ENCODE data around the gene TMEM238L. TPM values are rescaled to one million over a fixed set of nuclear protein-coding genes. Genes with fewer than 3 reads are reported as not detected.
A peak's percentile ranks its signal among the peaks of the same experiment; 100 is the strongest.

TMEM238L gene
- total and polyA plus RNA-seq, 9 donors: 0.09 to 0.35 (median 0.11) TPM; not detected in 4

GRCh38 chr17:10758062-10758461 is 45.8 kb downstream of the TMEM238L start:
- Histone ChIP-seq H3K27ac (ENCODE audit: low read length) (no peak overlapping the region), H3K36me3 (ENCODE audit: control insufficient read depth, insufficient read depth, low read length) (no peaks in the 10 kb centered on the region), H3K4me1 (ENCODE audit: control insufficient read depth, insufficient read depth, low read length) (peaks cover 24% of the 10 kb centered on the region), H3K4me3 (ENCODE audit: low read length) (no peak overlapping the region), H3K9me3 (replicated peaks; ENCODE audit: control insufficient read depth, low read depth, low read length) (no peaks in the 10 kb centered on the region), H3K27me3 (ENCODE audit: control insufficient read depth, insufficient read depth, low read length) (no peaks in the 10 kb centered on the region)
- no peak for DNase-seq
- WGBS (ENCODE audit: insufficient coverage): no CpG with 5 or more reads among the region's 6 CpGs

GRCh38 chr17:10757647-10758046 is 46.3 kb downstream of the TMEM238L start:
- H3K9me3 ChIP-seq (replicated peaks; ENCODE audit: control insufficient read depth, low read depth, low read length): no peaks in the 10 kb centered on the region
- peaks cover 24% of the 10 kb centered on the region for H3K4me1 ChIP-seq (ENCODE audit: control insufficient read depth, insufficient read depth, low read length)
- DNase-seq: no peak
- H3K36me3 ChIP-seq (ENCODE audit: control insufficient read depth, insufficient read depth, low read length): no peaks in the 10 kb centered on the region
- peak overlapping the region; percentile 49 for H3K27ac ChIP-seq (ENCODE audit: low read length)
- no peaks in the 10 kb centered on the region for H3K27me3 ChIP-seq (ENCODE audit: control insufficient read depth, insufficient read depth, low read length)
- no peak overlapping the region for H3K4me3 ChIP-seq (ENCODE audit: low read length)
- WGBS (ENCODE audit: insufficient coverage): 60% methylated on average over 2 of the region's 2 CpGs

DNA sequence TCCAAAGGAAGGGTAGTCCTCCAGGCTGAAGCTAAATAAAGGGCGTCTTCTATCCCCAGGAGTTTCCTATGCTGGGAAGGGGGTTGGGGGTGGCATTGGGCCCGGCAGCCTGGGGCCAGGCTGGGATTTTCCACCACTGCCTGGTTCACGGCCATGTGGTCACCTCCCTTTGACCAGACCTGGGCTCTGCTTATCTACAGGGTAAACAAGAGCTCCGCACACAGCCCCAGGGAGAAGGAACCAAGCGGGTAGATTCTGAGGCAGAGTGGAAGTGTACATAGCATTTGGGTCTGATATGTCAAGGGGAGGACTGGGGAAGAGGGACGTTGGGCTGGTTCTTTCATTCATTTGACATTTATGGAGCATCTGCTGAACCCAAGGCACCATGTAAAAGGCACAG is 46.8 kb downstream of the TMEM238L start:
- peak overlapping the region; percentile 49 for H3K27ac ChIP-seq (ENCODE audit: low read length)
- no peak overlapping the region for H3K4me3 ChIP-seq (ENCODE audit: low read length)
- no peaks in the 10 kb centered on the region for H3K27me3 ChIP-seq (ENCODE audit: control insufficient read depth, insufficient read depth, low read length)
- no peak for DNase-seq
- peaks cover 24% of the 10 kb centered on the region for H3K4me1 ChIP-seq (ENCODE audit: control insufficient read depth, insufficient read depth, low read length)
- 88% methylated on average over 5 of the region's 6 CpGs for WGBS (ENCODE audit: insufficient coverage)
- no peaks in the 10 kb centered on the region for H3K9me3 ChIP-seq (replicated peaks; ENCODE audit: control insufficient read depth, low read depth, low read length)
- no peaks in the 10 kb centered on the region for H3K36me3 ChIP-seq (ENCODE audit: control insufficient read depth, insufficient read depth, low read length)

- Histone ChIP-seq H3K27me3 (ENCODE audit: control insufficient read depth, insufficient read depth, low read length) (no peaks in the 10 kb centered on the region), H3K4me1 (ENCODE audit: control insufficient read depth, insufficient read depth, low read length) (peaks cover 24% of the 10 kb centered on the region), H3K9me3 (replicated peaks; ENCODE audit: control insufficient read depth, low read depth, low read length) (no peaks in the 10 kb centered on the region), H3K4me3 (ENCODE audit: low read length) (no peak overlapping the region), H3K27ac (ENCODE audit: low read length) (no peak overlapping the region), H3K36me3 (ENCODE audit: control insufficient read depth, insufficient read depth, low read length) (no peaks in the 10 kb centered on the region)
- no CpG with 5 or more reads among the region's 2 CpGs for WGBS (ENCODE audit: insufficient coverage)
- no peak for DNase-seq
Observed at GRCh38 chr17:10756619-10757018, 47.3 kb downstream of the TMEM238L start.

DNA sequence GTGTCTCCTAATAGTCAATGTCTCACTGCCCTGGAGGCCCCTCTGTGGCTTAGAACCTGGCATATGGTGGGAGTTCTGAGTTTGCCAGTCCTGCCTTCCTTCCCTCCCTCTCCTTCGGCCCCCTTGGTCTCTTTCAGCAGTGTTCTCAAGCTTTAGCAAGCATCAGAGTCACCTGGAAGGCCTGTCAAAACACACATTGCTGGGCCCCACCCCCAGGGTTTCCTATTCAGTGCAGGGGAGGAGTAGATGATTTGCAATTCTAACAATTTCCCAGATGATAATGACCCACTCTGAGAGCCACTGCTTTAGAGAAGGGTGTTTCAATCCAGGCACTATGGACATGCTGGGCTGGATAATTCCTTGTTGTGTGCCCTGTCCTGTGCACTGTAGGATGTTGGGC is 47.7 kb downstream of the TMEM238L start:
- no CpG with 5 or more reads among the region's 1 CpG for WGBS (ENCODE audit: insufficient coverage)
- H3K36me3 ChIP-seq (ENCODE audit: control insufficient read depth, insufficient read depth, low read length): no peaks in the 10 kb centered on the region
- H3K9me3 ChIP-seq (replicated peaks; ENCODE audit: control insufficient read depth, low read depth, low read length): no peaks in the 10 kb centered on the region
- no peak overlapping the region for H3K4me3 ChIP-seq (ENCODE audit: low read length)
- H3K4me1 ChIP-seq (ENCODE audit: control insufficient read depth, insufficient read depth, low read length): peaks cover 24% of the 10 kb centered on the region
- H3K27ac ChIP-seq (ENCODE audit: low read length): no peak overlapping the region
- no peak for DNase-seq
- H3K27me3 ChIP-seq (ENCODE audit: control insufficient read depth, insufficient read depth, low read length): no peaks in the 10 kb centered on the region

GRCh38 chr17:10755592-10756127 is 48.2 kb downstream of the TMEM238L start:
- 61% methylated on average over 3 of the region's 3 CpGs for WGBS (ENCODE audit: insufficient coverage)
- DNase-seq: no peak
- Histone ChIP-seq H3K4me3 (ENCODE audit: low read length) (no peak overlapping the region), H3K27ac (ENCODE audit: low read length) (no peak overlapping the region), H3K4me1 (ENCODE audit: control insufficient read depth, insufficient read depth, low read length) (peaks cover 24% of the 10 kb centered on the region), H3K36me3 (ENCODE audit: control insufficient read depth, insufficient read depth, low read length) (no peaks in the 10 kb centered on the region), H3K27me3 (ENCODE audit: control insufficient read depth, insufficient read depth, low read length) (no peaks in the 10 kb centered on the region), H3K9me3 (replicated peaks; ENCODE audit: control insufficient read depth, low read depth, low read length) (no peaks in the 10 kb centered on the region)

DNA sequence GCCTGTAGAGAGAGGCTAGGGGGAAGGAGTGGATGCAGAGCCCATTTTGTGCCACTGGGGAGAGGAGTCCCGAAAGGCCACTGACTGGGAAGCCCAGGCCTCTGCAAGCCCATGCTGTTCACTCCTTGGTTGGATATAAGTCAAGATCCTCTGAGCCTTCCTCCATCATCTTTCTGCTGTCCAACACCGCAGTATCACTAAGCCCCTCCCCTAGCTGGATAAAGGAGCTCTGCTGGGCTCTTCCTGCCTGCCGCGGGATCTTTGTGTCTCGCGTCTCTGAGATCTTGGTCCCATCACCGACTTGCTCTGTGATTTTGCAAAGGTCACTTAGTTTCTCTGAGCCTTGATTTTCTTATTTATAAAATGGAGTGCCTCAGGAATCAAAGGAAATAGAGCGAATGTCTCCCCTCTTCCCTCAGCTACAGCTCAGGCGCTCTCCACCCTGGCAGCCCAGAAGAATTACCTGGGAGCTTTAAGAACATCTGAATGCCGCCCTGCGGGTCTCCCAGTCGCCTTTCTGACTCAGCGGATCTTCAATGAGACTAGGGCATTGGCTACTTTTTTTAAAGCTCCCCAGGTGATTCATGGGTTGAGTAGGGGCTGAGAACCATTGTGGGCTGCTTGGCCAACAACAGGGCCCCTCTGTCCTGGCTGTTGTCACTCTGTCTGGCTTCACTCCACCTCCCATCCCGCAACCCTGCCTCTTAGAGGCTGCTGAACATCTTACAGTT is 48.9 kb downstream of the TMEM238L start:
- peaks cover 24% of the 10 kb centered on the region for H3K4me1 ChIP-seq (ENCODE audit: control insufficient read depth, insufficient read depth, low read length)
- H3K36me3 ChIP-seq (ENCODE audit: control insufficient read depth, insufficient read depth, low read length): no peaks in the 10 kb centered on the region
- DNase-seq: no peak
- WGBS (ENCODE audit: insufficient coverage): 12% methylated on average over 10 of the region's 14 CpGs
- H3K9me3 ChIP-seq (replicated peaks; ENCODE audit: control insufficient read depth, low read depth, low read length): no peaks in the 10 kb centered on the region
- H3K27me3 ChIP-seq (ENCODE audit: control insufficient read depth, insufficient read depth, low read length): no peaks in the 10 kb centered on the region
- H3K4me3 ChIP-seq (ENCODE audit: low read length): no peak overlapping the region
- no peak overlapping the region for H3K27ac ChIP-seq (ENCODE audit: low read length)

DNA sequence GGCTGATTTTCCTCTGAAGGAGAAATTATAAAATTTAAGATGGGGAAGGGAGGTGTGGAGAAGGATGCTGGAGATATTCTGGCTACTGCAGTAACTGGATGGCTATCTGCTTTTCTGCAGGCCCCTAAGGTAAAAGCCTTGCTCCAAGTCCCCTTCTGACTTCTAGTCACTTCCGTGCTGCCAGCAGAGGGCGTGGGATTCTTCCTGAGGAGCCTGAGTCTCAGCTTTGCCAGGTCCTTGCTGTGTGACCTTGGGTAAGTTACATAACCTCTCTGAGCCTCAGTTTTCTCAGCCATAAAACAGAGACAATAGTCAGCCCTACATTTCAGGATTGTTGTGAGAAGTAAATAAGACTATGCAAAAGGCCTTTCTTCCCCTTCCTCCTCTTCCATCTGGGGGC is 49.8 kb downstream of the TMEM238L start:
- 17% methylated on average over 1 of the region's 2 CpGs for WGBS (ENCODE audit: insufficient coverage)
- no peak for DNase-seq

GRCh38 chr17:10752696-10753095 is 51.2 kb downstream of the TMEM238L start:
- Histone ChIP-seq H3K4me1 (ENCODE audit: control insufficient read depth, insufficient read depth, low read length) (peaks cover 26% of the 10 kb centered on the region), H3K27ac (ENCODE audit: low read length) (no peak overlapping the region), H3K27me3 (ENCODE audit: control insufficient read depth, insufficient read depth, low read length) (no peaks in the 10 kb centered on the region), H3K36me3 (ENCODE audit: control insufficient read depth, insufficient read depth, low read length) (no peaks in the 10 kb centered on the region), H3K9me3 (replicated peaks; ENCODE audit: control insufficient read depth, low read depth, low read length) (no peaks in the 10 kb centered on the region), H3K4me3 (ENCODE audit: low read length) (no peak overlapping the region)
- no peak for DNase-seq
- WGBS (ENCODE audit: insufficient coverage): 85% methylated on average over 4 of the region's 10 CpGs

More for the DNA sequence above, 49.8 kb downstream of the TMEM238L start:
- Histone ChIP-seq H3K27me3 (ENCODE audit: control insufficient read depth, insufficient read depth, low read length) (no peaks in the 10 kb centered on the region), H3K36me3 (ENCODE audit: control insufficient read depth, insufficient read depth, low read length) (no peaks in the 10 kb centered on the region), H3K4me3 (ENCODE audit: low read length) (no peak overlapping the region), H3K9me3 (replicated peaks; ENCODE audit: control insufficient read depth, low read depth, low read length) (no peaks in the 10 kb centered on the region), H3K27ac (ENCODE audit: low read length) (no peak overlapping the region), H3K4me1 (ENCODE audit: control insufficient read depth, insufficient read depth, low read length) (peaks cover 24% of the 10 kb centered on the region)

- H3K27ac ChIP-seq (ENCODE audit: low read length): no peak overlapping the region
- WGBS (ENCODE audit: insufficient coverage): 67% methylated on average over 3 of the region's 3 CpGs
- no peak overlapping the region for H3K4me3 ChIP-seq (ENCODE audit: low read length)
- no peaks in the 10 kb centered on the region for H3K36me3 ChIP-seq (ENCODE audit: control insufficient read depth, insufficient read depth, low read length)
- no peaks in the 10 kb centered on the region for H3K27me3 ChIP-seq (ENCODE audit: control insufficient read depth, insufficient read depth, low read length)
- H3K4me1 ChIP-seq (ENCODE audit: control insufficient read depth, insufficient read depth, low read length): peaks cover 14% of the 10 kb centered on the region
- no peaks in the 10 kb centered on the region for H3K9me3 ChIP-seq (replicated peaks; ENCODE audit: control insufficient read depth, low read depth, low read length)
- no peak for DNase-seq
Observed at GRCh38 chr17:10751563-10751962, 52.3 kb downstream of the TMEM238L start.

All from muscle of leg (tissue), 11 donors.